CD4-positive, alpha-beta T cell (primary cell): ENCODE data around the gene GIT2. TPM values are rescaled to one million over a fixed set of nuclear protein-coding genes. Genes with fewer than 3 reads are reported as not detected.

ENCODE experiments used
- ATAC-seq: fragments of 200-7000 bp; cut with Tn5 transposase; one replicate; pipeline ENCODE4 v1.10.0; 2022; ENCODE audit warnings: mild to moderate bottlenecking; ENCODE audit not compliant: poor library complexity
- CTCF ChIA-PET: fragments of 350-600 bp; sonication (Branson Sonifier 250); formaldehyde crosslinking; loops from one replicate; lab custom pipeline; 2021; ENCODE audit warnings: antibody characterized with exemption, inconsistent platforms; lab: Charles Lee
- POLR2A ChIA-PET: fragments of 350-600 bp; sonication (Branson Sonifier 250); formaldehyde crosslinking; loops from one replicate; lab custom pipeline; 2021; ENCODE audit warnings: antibody characterized with exemption, inconsistent platforms; lab: Charles Lee
- DNase-seq, 14 experiments: peaks; one replicate each; pipeline ENCODE4 v3.0.0-alpha.2; 2013 to 2020; ENCODE audit warnings: mixed read lengths in 2 of 14
- H3K27ac ChIP-seq, 2 donors: one replicate each; pipeline versions ENCODE4 v1.5.1 to v1.7.0; 2013; ENCODE audit warnings: low read length in 2 of 2, low read depth in 1 of 2, mild to moderate bottlenecking in 1 of 2
- H3K27me3 ChIP-seq, 2 experiments: 1 replicate in 1 of 2; 2 replicates in 1 of 2; pipeline versions ENCODE4 v1.6.1 to v1.7.0; 2013; ENCODE audit warnings: low read length in 2 of 2, control low read depth in 1 of 2, mild to moderate bottlenecking in 1 of 2, moderate library complexity in 1 of 2; ENCODE audit not compliant: insufficient read depth in 2 of 2, control insufficient read depth in 1 of 2
- H3K36me3 ChIP-seq: one replicate; pipeline ENCODE4 v1.6.1; 2013; ENCODE audit warnings: low read length, control low read depth; ENCODE audit not compliant: insufficient read depth
- H3K4me1 ChIP-seq: one replicate; pipeline ENCODE4 v1.6.1; 2013; ENCODE audit warnings: low read length, control low read depth; ENCODE audit not compliant: insufficient read depth
- H3K4me3 ChIP-seq: one replicate; pipeline ENCODE4 v1.5.1; 2013; ENCODE audit warnings: mild to moderate bottlenecking, low read length, moderate library complexity
- H3K9me3 ChIP-seq, 2 experiments: 1 replicate in 1 of 2; 2 replicates in 1 of 2; pipeline versions ENCODE4 v1.6.1 to v1.7.0; 2013; ENCODE audit warnings: low read length in 2 of 2, mild to moderate bottlenecking in 2 of 2, control low read depth in 1 of 2, moderate library complexity in 1 of 2; ENCODE audit not compliant: control insufficient read depth in 1 of 2, insufficient read depth in 1 of 2
- H3K27ac Mint-ChIP-seq: one replicate; pipeline ENCODE4 v1.8.0; 2020; ENCODE audit warnings: mixed read lengths
- H3K27me3 Mint-ChIP-seq: one replicate; pipeline ENCODE4 v1.8.0; 2021; ENCODE audit warnings: mixed read lengths
- H3K36me3 Mint-ChIP-seq: one replicate; pipeline ENCODE4 v1.8.0; 2021; ENCODE audit warnings: low read depth, mixed read lengths
- H3K4me1 Mint-ChIP-seq: one replicate; pipeline ENCODE4 v1.8.0; 2021; ENCODE audit warnings: low read depth, mixed read lengths
- H3K4me3 Mint-ChIP-seq: one replicate; pipeline ENCODE4 v1.8.0; 2020; ENCODE audit warnings: mild to moderate bottlenecking, mixed read lengths
- H3K9me3 Mint-ChIP-seq: one replicate; pipeline ENCODE4 v1.8.0; 2020; ENCODE audit warnings: mixed read lengths
- intact Hi-C, 2 experiments: fragments of 100-400 bp; cut with DNase I in 1 of 2; cut with micrococcal nuclease in 1 of 2; formaldehyde crosslinking; loops; one replicate each; pipeline versions ENCODE4 v1.15.1 to v1.9.0; 2023 to 2025; cut with DNase I, micrococcal nuclease
- total RNA-seq, 174 experiments: library from RNA in 2 of 174; stranded (reverse) in 2 of 174; gene quantifications; one replicate each; pipeline ENCODE4 v1.2.3 and lab custom pipeline; 2021 to 2026
- TF ChIP-seq, protein P1 (sequence below): fragments of 200-600 bp; IDR thresholded peaks from one replicate; pipeline ENCODE4 v1.8.0; 2022; ENCODE audit warnings: antibody characterized with exemption, mild to moderate bottlenecking

Gene GIT2
- total RNA-seq, 2 experiments from 2014 or later = 68.6 to 70.7 TPM

DNA sequence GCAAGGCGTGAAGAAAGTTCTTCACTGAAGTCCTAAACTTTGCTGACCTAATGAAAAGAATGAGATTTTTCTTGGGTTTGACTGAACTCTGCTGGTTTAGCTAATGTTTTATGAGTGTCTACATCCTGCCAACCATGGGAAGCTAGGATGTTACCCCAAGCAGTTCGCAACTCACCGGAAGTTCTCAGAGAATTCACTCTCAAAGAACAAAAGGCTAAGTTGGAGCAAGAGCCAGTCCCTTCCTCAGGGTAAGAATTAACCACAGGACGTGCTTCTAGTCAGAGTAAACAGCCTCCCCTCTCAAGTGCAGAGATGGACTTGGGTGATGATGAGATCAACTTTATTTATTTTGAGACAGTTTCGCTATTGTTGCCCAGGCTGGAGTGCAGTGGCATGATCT, 58.8 kb downstream of the GIT2 start:
- no peaks in the 10 kb centered on the region for H3K27me3 ChIP-seq
- Mint-ChIP-seq H3K9me3 (no peaks in the 10 kb centered on the region), H3K4me3 (no peak overlapping the region), H3K27me3 (no peaks in the 10 kb centered on the region), H3K27ac (no peak overlapping the region), H3K4me1 (no peaks in the 10 kb centered on the region), H3K36me3 (peaks cover 83% of the 10 kb centered on the region)
- H3K27ac ChIP-seq = no peak overlapping the region
- TF ChIP-seq, protein P1, sequence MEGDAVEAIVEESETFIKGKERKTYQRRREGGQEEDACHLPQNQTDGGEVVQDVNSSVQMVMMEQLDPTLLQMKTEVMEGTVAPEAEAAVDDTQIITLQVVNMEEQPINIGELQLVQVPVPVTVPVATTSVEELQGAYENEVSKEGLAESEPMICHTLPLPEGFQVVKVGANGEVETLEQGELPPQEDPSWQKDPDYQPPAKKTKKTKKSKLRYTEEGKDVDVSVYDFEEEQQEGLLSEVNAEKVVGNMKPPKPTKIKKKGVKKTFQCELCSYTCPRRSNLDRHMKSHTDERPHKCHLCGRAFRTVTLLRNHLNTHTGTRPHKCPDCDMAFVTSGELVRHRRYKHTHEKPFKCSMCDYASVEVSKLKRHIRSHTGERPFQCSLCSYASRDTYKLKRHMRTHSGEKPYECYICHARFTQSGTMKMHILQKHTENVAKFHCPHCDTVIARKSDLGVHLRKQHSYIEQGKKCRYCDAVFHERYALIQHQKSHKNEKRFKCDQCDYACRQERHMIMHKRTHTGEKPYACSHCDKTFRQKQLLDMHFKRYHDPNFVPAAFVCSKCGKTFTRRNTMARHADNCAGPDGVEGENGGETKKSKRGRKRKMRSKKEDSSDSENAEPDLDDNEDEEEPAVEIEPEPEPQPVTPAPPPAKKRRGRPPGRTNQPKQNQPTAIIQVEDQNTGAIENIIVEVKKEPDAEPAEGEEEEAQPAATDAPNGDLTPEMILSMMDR = no peak
- ATAC-seq (no peak), DNase-seq (no peak)
- no peaks in the 10 kb centered on the region for H3K9me3 ChIP-seq
- ChIA-PET CTCF (no interaction called here), POLR2A (no interaction called here)
- no peaks in the 10 kb centered on the region for H3K4me1 ChIP-seq
- H3K4me3 ChIP-seq = no peak overlapping the region
- intact Hi-C loops = no loop called here
- peaks cover 62% of the 10 kb centered on the region for H3K36me3 ChIP-seq

DNA sequence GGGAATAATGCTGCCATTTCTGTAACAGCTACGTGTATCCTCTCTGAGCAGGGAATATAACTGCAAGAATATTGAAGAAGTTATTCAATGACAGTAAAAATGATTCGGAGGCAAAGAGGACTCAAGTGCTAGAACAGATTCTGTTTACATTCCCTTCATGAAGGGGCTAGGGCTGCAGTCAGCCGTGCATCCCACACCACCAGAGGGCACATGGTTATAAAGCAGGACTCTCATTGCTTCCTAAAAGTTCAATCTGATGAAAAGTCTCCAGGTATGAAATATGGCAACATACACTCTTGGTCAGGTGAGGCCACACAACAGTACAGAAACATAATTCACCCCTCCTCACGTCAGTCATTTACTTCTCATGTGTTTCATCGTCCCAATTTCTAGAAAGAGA, 62.1 kb downstream of the GIT2 start:
- Mint-ChIP-seq H3K9me3 (no peaks in the 10 kb centered on the region), H3K27ac (no peak overlapping the region), H3K4me1 (no peaks in the 10 kb centered on the region), H3K27me3 (no peaks in the 10 kb centered on the region), H3K4me3 (no peak overlapping the region), H3K36me3 (peaks cover 94% of the 10 kb centered on the region)
- POLR2A ChIA-PET = no interaction called here
- H3K27ac ChIP-seq = no peak overlapping the region
- H3K4me1 ChIP-seq = no peaks in the 10 kb centered on the region
- intact Hi-C loops = loop anchor here (1.0 to 5.0 kb wide), 2 partner anchors 78 to 81 kb away; no protein-coding TSS in a partner anchor
- H3K9me3 ChIP-seq = no peaks in the 10 kb centered on the region
- DNase-seq (peak in 3 of 14 experiments; percentile 19 to 39 (median 19)), ATAC-seq (no peak)
- peaks cover 84% of the 10 kb centered on the region for H3K36me3 ChIP-seq
- H3K4me3 ChIP-seq = no peak overlapping the region
- CTCF ChIA-PET = no interaction called here
- H3K27me3 ChIP-seq = no peaks in the 10 kb centered on the region
- TF ChIP-seq, protein P1 = no peak

DNA sequence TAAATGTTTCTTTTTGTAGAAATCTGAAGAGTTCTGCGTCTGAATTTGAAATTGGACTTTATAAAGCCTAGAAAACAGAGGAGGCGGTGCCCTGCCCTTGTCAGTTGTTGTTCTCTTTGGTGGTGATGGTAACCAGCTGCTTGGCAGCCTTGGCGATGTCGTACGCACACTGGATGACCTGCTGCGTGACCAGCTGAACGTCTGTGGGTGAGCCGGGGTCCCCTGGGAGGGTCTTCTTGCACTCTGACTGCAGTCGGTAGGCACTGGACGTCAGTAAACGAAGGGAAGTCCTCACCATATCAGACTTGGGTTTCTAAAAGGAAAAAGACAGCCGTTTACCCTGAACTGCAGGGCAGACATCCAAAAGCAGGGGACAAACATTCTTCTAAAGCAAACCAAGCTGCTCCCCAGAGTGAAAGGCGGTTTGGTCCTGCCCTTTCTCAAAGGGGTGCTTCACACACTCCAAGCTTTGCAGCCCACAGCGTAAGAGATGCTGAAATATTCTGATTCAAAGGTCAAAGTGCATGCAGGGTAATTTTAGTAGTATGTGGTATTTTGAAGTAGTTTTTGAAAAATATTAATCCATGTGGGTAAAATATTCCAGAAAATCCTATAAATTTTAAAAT, 63.2 kb downstream of the GIT2 start:
- H3K4me3 ChIP-seq = no peak overlapping the region
- no peaks in the 10 kb centered on the region for H3K27me3 Mint-ChIP-seq
- peaks cover 74% of the 10 kb centered on the region for H3K36me3 ChIP-seq
- ATAC-seq = no peak
- no peaks in the 10 kb centered on the region for H3K9me3 ChIP-seq
- H3K9me3 Mint-ChIP-seq = no peaks in the 10 kb centered on the region
- no peak overlapping the region for H3K27ac Mint-ChIP-seq
- CTCF ChIA-PET = no interaction called here
- H3K27me3 ChIP-seq = no peaks in the 10 kb centered on the region
- H3K4me1 Mint-ChIP-seq = no peaks in the 10 kb centered on the region
- no peaks in the 10 kb centered on the region for H3K4me1 ChIP-seq
- TF ChIP-seq, protein P1 = no peak
- intact Hi-C loops = loop anchor here in 1 of 2 experiments (5.0 kb wide), 1 partner anchor 79 kb away; no protein-coding TSS in a partner anchor
- POLR2A ChIA-PET = no interaction called here
- peaks cover 84% of the 10 kb centered on the region for H3K36me3 Mint-ChIP-seq
- no peak for DNase-seq
- no peak overlapping the region for H3K27ac ChIP-seq
- no peak overlapping the region for H3K4me3 Mint-ChIP-seq
